Measurements from ENCODE around the gene ATP6V0C. TPM values are rescaled to one million over a fixed set of nuclear protein-coding genes. Genes with fewer than 3 reads are reported as not detected.
"Not testable (repeated sequence)": the region's sequence is repeated elsewhere in the genome, so short reads cannot be mapped to it uniquely, and the experiment has no call there.

ATP6V0C gene
- total RNA-seq, 1 experiment from 2014 or later: 173 TPM

DNA sequence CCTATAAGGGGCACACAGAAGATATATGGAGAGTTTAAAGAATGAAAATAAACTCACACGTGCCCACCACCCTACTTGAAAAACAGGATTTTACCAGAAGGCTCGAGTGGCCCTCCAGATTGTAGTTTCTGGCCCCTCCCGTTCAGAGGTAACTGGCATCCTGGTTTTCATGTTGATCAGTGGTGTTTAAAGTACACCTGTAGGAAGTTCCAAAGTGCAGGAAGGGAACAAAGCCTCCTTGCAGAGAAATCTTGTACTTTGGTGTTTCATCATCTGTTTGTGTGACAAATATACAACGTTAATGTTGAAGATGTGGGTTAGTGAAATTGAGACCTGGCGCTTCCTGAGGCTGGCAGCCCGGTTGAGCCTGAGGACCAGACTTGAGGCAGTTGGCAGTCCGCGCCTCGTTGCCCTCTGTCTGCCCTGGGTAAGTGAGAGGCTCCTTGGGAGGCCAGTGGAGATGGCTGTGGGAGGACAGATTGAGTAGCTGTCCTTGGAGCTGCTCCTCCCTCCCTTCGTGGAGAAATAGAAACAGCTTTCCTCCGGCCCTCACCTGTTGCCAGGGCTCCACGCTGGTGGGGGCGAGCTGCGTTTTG, 36.6 kb downstream of the ATP6V0C start:
- DNase-seq (ENCODE audit: unreplicated experiment); CTCF ChIA-PET: not testable (repeated sequence)

GRCh38 chr16:2551420-2551889, 37.7 kb downstream of the ATP6V0C start:
- POLR2A ChIA-PET; H3K27ac Mint-ChIP-seq (ENCODE audit: low read depth, unreplicated experiment): not testable (repeated sequence)

More for the DNA sequence above, 36.6 kb downstream of the ATP6V0C start:
- BruUV-seq (replicated peaks); H3K36me3 Mint-ChIP-seq (ENCODE audit: insufficient read depth, unreplicated experiment); intact Hi-C loops (cut with micrococcal nuclease); H3K4me1 Mint-ChIP-seq (ENCODE audit: insufficient read depth, unreplicated experiment); H3K27ac Mint-ChIP-seq (ENCODE audit: low read depth, unreplicated experiment); POLR2A ChIA-PET; H3K9me3 Mint-ChIP-seq (ENCODE audit: unreplicated experiment); H3K27me3 Mint-ChIP-seq (ENCODE audit: insufficient read depth, unreplicated experiment); H3K4me3 Mint-ChIP-seq (ENCODE audit: unreplicated experiment): not testable (repeated sequence)

GRCh38 chr16:2554709-2555425, 41.1 kb downstream of the ATP6V0C start:
- H3K4me1 Mint-ChIP-seq (ENCODE audit: insufficient read depth, unreplicated experiment); CTCF ChIA-PET; DNase-seq (ENCODE audit: unreplicated experiment); H3K27ac Mint-ChIP-seq (ENCODE audit: low read depth, unreplicated experiment); H3K4me3 Mint-ChIP-seq (ENCODE audit: unreplicated experiment); intact Hi-C loops (cut with micrococcal nuclease); H3K9me3 Mint-ChIP-seq (ENCODE audit: unreplicated experiment); POLR2A ChIA-PET; H3K36me3 Mint-ChIP-seq (ENCODE audit: insufficient read depth, unreplicated experiment); H3K27me3 Mint-ChIP-seq (ENCODE audit: insufficient read depth, unreplicated experiment): not testable (repeated sequence)
- BruUV-seq (replicated peaks): TSS peak; percentile 40

More at GRCh38 chr16:2551420-2551889, 37.7 kb downstream of the ATP6V0C start:
- H3K9me3 Mint-ChIP-seq (ENCODE audit: unreplicated experiment); H3K36me3 Mint-ChIP-seq (ENCODE audit: insufficient read depth, unreplicated experiment); H3K4me3 Mint-ChIP-seq (ENCODE audit: unreplicated experiment); H3K4me1 Mint-ChIP-seq (ENCODE audit: insufficient read depth, unreplicated experiment); DNase-seq (ENCODE audit: unreplicated experiment); intact Hi-C loops (cut with micrococcal nuclease); BruUV-seq (replicated peaks); H3K27me3 Mint-ChIP-seq (ENCODE audit: insufficient read depth, unreplicated experiment): not testable (repeated sequence)
- CTCF ChIA-PET: interaction anchor here (0.6 kb wide), 1 partner anchor 98 kb away, joined by 3 read pairs; no protein-coding TSS in a partner anchor

DNA sequence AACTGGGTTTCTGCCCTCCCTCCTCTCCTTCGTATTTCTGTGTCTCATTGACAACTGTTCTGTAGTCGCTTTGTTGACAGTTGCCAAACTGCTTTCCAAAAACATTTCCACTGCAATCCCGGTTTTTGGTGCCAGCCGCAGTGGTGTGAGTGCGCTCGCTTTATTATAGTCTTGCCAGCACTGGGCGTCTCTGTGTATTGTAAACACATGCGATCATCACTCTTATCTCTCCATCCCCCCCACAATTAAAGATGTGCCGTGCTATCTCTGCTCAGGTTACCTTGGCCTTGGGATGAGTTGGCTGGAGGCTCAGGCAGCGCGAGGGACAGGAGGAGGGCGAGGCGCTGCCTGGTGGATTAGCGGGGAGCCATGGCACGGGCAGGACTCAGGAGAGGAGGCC, 43.4 kb downstream of the ATP6V0C start:
- DNase-seq (ENCODE audit: unreplicated experiment); H3K4me1 Mint-ChIP-seq (ENCODE audit: insufficient read depth, unreplicated experiment); H3K4me3 Mint-ChIP-seq (ENCODE audit: unreplicated experiment); H3K27me3 Mint-ChIP-seq (ENCODE audit: insufficient read depth, unreplicated experiment); H3K27ac Mint-ChIP-seq (ENCODE audit: low read depth, unreplicated experiment); H3K36me3 Mint-ChIP-seq (ENCODE audit: insufficient read depth, unreplicated experiment); POLR2A ChIA-PET; BruUV-seq (replicated peaks); CTCF ChIA-PET; intact Hi-C loops (cut with micrococcal nuclease); H3K9me3 Mint-ChIP-seq (ENCODE audit: unreplicated experiment): not testable (repeated sequence)

DNA sequence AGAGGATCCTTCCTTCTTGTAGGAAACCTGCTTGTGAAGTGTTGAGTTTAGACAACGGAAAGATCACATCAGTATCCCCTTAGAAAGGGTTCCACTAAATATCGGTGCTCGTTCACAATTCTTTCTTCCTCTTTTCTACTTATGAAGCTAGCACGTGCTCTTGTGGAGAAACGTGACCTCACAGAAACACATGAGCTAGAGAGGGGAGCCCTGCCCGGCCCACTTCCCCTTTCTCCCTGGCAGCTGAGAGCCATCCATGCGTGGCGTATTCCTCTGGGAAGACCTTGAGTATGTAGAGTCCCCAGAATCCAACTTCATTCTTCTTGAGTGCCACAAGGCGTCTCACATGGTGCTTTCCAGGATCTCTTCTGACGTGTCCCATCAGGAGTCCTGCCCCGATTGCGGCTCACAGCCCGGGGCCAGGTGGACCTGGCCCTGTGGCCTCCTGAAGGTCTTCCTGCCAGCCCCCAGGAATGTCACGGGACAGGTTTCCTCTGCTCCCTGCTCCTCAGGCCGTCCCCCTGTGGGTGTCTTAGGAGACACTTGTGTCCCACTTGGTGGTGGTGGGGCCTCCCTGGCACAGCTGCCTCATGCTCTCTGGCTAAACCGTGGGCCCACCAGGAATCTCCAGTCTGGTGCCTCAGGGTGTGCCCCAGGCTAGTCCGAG, 46.5 kb downstream of the ATP6V0C start:
- H3K4me1 Mint-ChIP-seq (ENCODE audit: insufficient read depth, unreplicated experiment); DNase-seq (ENCODE audit: unreplicated experiment); CTCF ChIA-PET; H3K9me3 Mint-ChIP-seq (ENCODE audit: unreplicated experiment); intact Hi-C loops (cut with micrococcal nuclease); H3K36me3 Mint-ChIP-seq (ENCODE audit: insufficient read depth, unreplicated experiment); H3K27me3 Mint-ChIP-seq (ENCODE audit: insufficient read depth, unreplicated experiment); H3K4me3 Mint-ChIP-seq (ENCODE audit: unreplicated experiment); POLR2A ChIA-PET; H3K27ac Mint-ChIP-seq (ENCODE audit: low read depth, unreplicated experiment); BruUV-seq (replicated peaks): not testable (repeated sequence)

DNA sequence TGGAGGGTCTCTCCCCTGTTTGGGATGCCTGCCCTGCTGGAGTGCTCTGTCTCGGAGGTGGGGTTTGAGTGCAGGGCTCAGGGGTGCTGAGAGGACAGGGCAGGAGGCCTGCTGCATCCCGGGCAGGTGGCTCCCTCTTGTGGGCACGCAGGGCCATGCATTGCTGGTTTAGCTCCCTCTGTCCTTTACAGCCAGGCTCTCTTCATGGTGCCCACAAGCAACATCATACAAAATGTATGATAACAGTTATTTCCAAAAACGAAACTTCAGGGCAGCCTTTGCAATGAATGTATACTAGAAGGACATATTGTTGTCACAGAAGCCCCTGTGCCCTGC, 47.0 kb downstream of the ATP6V0C start:
- H3K27ac Mint-ChIP-seq (ENCODE audit: low read depth, unreplicated experiment); H3K9me3 Mint-ChIP-seq (ENCODE audit: unreplicated experiment); H3K36me3 Mint-ChIP-seq (ENCODE audit: insufficient read depth, unreplicated experiment); intact Hi-C loops (cut with micrococcal nuclease); BruUV-seq (replicated peaks); H3K27me3 Mint-ChIP-seq (ENCODE audit: insufficient read depth, unreplicated experiment); H3K4me3 Mint-ChIP-seq (ENCODE audit: unreplicated experiment); CTCF ChIA-PET; H3K4me1 Mint-ChIP-seq (ENCODE audit: insufficient read depth, unreplicated experiment); DNase-seq (ENCODE audit: unreplicated experiment); POLR2A ChIA-PET: not testable (repeated sequence)
- TF ChIP-seq CTCF (IDR thresholded peaks at IDR 0.05; ENCODE audit: unreplicated experiment): peak; percentile 42

- not testable (repeated sequence) for H3K27ac Mint-ChIP-seq (ENCODE audit: low read depth, unreplicated experiment)
Observed at GRCh38 chr16:2567506-2567905, 53.8 kb downstream of the ATP6V0C start.

GRCh38 chr16:2568573-2568972, 54.8 kb downstream of the ATP6V0C start:
- CTCF ChIA-PET; H3K36me3 Mint-ChIP-seq (ENCODE audit: insufficient read depth, unreplicated experiment): not testable (repeated sequence)

More at GRCh38 chr16:2567506-2567905, 53.8 kb downstream of the ATP6V0C start:
- DNase-seq (ENCODE audit: unreplicated experiment); POLR2A ChIA-PET; H3K4me1 Mint-ChIP-seq (ENCODE audit: insufficient read depth, unreplicated experiment); H3K9me3 Mint-ChIP-seq (ENCODE audit: unreplicated experiment); H3K27me3 Mint-ChIP-seq (ENCODE audit: insufficient read depth, unreplicated experiment); intact Hi-C loops (cut with micrococcal nuclease); H3K36me3 Mint-ChIP-seq (ENCODE audit: insufficient read depth, unreplicated experiment); CTCF ChIA-PET; H3K4me3 Mint-ChIP-seq (ENCODE audit: unreplicated experiment); BruUV-seq (replicated peaks): not testable (repeated sequence)

More at GRCh38 chr16:2568573-2568972, 54.8 kb downstream of the ATP6V0C start:
- H3K4me3 Mint-ChIP-seq (ENCODE audit: unreplicated experiment); POLR2A ChIA-PET; H3K27ac Mint-ChIP-seq (ENCODE audit: low read depth, unreplicated experiment); H3K4me1 Mint-ChIP-seq (ENCODE audit: insufficient read depth, unreplicated experiment); intact Hi-C loops (cut with micrococcal nuclease); H3K27me3 Mint-ChIP-seq (ENCODE audit: insufficient read depth, unreplicated experiment); BruUV-seq (replicated peaks); DNase-seq (ENCODE audit: unreplicated experiment); H3K9me3 Mint-ChIP-seq (ENCODE audit: unreplicated experiment): not testable (repeated sequence)
